MCF 10A (cell line): ENCODE measurements around the gene ECE1. TPM values are rescaled to one million over a fixed set of nuclear protein-coding genes. Genes with fewer than 3 reads are reported as not detected.
A peak's percentile ranks its signal among the peaks of the same experiment; 100 is the strongest.

Source experiments
- BruUV-seq: library from RNA; stranded (reverse); fragments of 400-500 nt; replicated peaks from 2 replicates; lab custom pipeline; 2021; lab: Mats Ljungman, UMichigan
- CTCF ChIA-PET: fragments of 300-600 bp; sonication (Branson Sonifier 250); formaldehyde crosslinking; extraction: SDS; loops from one replicate; lab custom pipeline; 2021; ENCODE audit warnings: antibody characterized with exemption, inconsistent platforms; lab: Yijun Ruan, JAX
- POLR2A ChIA-PET: fragments of 300-600, 350-650 bp; sonication (Branson Sonifier 250); formaldehyde crosslinking; extraction: SDS; loops from one replicate; lab custom pipeline; 2020; ENCODE audit warnings: antibody characterized with exemption, inconsistent platforms; lab: Yijun Ruan, JAX
- DNase-seq: peaks from one replicate; pipeline ENCODE4 v3.0.0-alpha.2; 2018; ENCODE audit not compliant: unreplicated experiment
- H3K27ac Mint-ChIP-seq: one replicate; pipeline ENCODE4 v1.8.0; 2022; ENCODE audit warnings: mild to moderate bottlenecking, low read depth, mixed read lengths; ENCODE audit not compliant: unreplicated experiment
- H3K27me3 Mint-ChIP-seq: one replicate; pipeline ENCODE4 v1.8.0; 2022; ENCODE audit warnings: mixed read lengths; ENCODE audit not compliant: insufficient read depth, unreplicated experiment
- H3K36me3 Mint-ChIP-seq: one replicate; pipeline ENCODE4 v1.8.0; 2022; ENCODE audit warnings: mild to moderate bottlenecking, moderate library complexity, mixed read lengths; ENCODE audit not compliant: insufficient read depth, unreplicated experiment
- H3K4me1 Mint-ChIP-seq: one replicate; pipeline ENCODE4 v1.8.0; 2022; ENCODE audit warnings: mixed read lengths; ENCODE audit not compliant: insufficient read depth, unreplicated experiment
- H3K4me3 Mint-ChIP-seq: one replicate; pipeline ENCODE4 v1.8.0; 2022; ENCODE audit warnings: mild to moderate bottlenecking, moderate library complexity, mixed read lengths; ENCODE audit not compliant: unreplicated experiment
- H3K9me3 Mint-ChIP-seq: one replicate; pipeline ENCODE4 v1.8.0; 2022; ENCODE audit warnings: mixed read lengths; ENCODE audit not compliant: unreplicated experiment
- intact Hi-C: fragments of 100-400 bp; cut with micrococcal nuclease; formaldehyde crosslinking; loops from 2 replicates; pipeline ENCODE4 v1.14.1; 2022
- total RNA-seq: library from RNA; stranded (reverse); gene quantifications from 2 replicates; pipeline ENCODE4 v1.2.3, GENCODE V29; 2022
- TF ChIP-seq, protein P1 (sequence below): fragments of 200-600 bp; IDR thresholded peaks from one replicate; pipeline ENCODE4 v1.8.0; 2022; ENCODE audit warnings: antibody characterized with exemption, mild to moderate bottlenecking; ENCODE audit not compliant: unreplicated experiment

ECE1 gene
- total RNA-seq, 1 experiment from 2014 or later = 40.0 TPM

- H3K4me3 Mint-ChIP-seq = peak overlapping the region; percentile 5
Measured at GRCh38 chr1:21251773-21252471, 38.3 kb downstream of the ECE1 start.

GRCh38 chr1:21249940-21250493, 40.2 kb downstream of the ECE1 start:
- no peak overlapping the region for H3K27ac Mint-ChIP-seq
- POLR2A ChIA-PET = no interaction called here
- TF ChIP-seq, protein P1, sequence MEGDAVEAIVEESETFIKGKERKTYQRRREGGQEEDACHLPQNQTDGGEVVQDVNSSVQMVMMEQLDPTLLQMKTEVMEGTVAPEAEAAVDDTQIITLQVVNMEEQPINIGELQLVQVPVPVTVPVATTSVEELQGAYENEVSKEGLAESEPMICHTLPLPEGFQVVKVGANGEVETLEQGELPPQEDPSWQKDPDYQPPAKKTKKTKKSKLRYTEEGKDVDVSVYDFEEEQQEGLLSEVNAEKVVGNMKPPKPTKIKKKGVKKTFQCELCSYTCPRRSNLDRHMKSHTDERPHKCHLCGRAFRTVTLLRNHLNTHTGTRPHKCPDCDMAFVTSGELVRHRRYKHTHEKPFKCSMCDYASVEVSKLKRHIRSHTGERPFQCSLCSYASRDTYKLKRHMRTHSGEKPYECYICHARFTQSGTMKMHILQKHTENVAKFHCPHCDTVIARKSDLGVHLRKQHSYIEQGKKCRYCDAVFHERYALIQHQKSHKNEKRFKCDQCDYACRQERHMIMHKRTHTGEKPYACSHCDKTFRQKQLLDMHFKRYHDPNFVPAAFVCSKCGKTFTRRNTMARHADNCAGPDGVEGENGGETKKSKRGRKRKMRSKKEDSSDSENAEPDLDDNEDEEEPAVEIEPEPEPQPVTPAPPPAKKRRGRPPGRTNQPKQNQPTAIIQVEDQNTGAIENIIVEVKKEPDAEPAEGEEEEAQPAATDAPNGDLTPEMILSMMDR = no peak

More at GRCh38 chr1:21251773-21252471, 38.3 kb downstream of the ECE1 start:
- ChIA-PET POLR2A (interaction anchor here (0.5 to 1.5 kb wide), 15 partner anchors 10 to 465 kb away, joined by 3 to 10 read pairs (median 4); partner anchors contain the start of genes ECE1 and HP1BP3), CTCF (interaction anchor here (0.6 to 8.6 kb wide), 12 partner anchors 10 to 408 kb away, joined by 3 to 180 read pairs (median 4); no protein-coding TSS in a partner anchor)
- intact Hi-C loops = loop anchor here (10.0 kb wide), 1 partner anchor 343 kb away; no protein-coding TSS in a partner anchor
- TF ChIP-seq, protein P1 = no peak
- BruUV-seq = no TSS peak
- H3K9me3 Mint-ChIP-seq = no peaks in the 10 kb centered on the region
- H3K36me3 Mint-ChIP-seq = peaks cover 24% of the 10 kb centered on the region
- peak; percentile 88 for DNase-seq
- peak overlapping the region; percentile 96 for H3K27ac Mint-ChIP-seq
- H3K27me3 Mint-ChIP-seq = no peaks in the 10 kb centered on the region
- peaks cover 12% of the 10 kb centered on the region for H3K4me1 Mint-ChIP-seq

DNA sequence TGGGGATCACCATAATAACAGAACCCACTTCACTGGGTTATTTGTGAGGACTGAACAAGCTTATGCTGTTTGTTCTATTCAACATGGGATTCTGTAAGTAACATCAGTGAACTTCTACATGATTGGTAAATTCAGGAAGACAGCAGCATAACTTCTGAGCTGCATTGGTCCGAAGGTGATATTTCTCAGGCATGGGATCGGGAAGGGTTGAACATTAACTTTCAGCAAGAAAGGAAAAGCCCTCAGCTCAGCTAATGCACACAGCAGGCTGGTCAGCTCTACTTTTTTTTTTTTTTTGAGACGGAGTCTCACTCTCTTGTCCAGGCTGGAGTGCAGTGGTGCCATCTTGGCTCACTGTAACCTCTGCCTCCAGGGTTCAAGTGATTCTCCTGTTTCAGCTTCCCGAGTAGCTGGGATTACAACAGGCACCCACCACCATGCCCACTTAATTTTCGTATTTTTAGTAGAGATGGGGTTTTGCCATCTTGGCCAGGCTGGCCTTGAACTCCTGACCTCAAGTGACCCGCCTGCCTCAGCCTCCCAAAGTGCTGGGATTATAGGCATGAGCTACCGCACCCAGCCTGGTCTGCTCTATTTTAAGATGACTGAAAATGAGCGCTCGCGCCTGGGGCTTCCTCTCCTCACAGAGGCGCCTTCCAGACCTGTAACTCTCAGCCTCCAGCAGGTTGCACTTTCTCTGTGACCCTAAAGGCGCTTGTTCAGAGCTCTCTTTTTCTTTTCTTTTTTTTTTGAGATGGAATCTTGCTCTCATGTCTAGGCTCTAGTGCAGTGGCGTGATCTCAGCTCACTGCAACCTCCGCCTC, 42.2 kb downstream of the ECE1 start:
- Mint-ChIP-seq H3K27me3 (no peaks in the 10 kb centered on the region), H3K27ac (no peak overlapping the region), H3K36me3 (peaks cover 7% of the 10 kb centered on the region), H3K4me1 (peaks cover 12% of the 10 kb centered on the region), H3K4me3 (no peak overlapping the region), H3K9me3 (no peaks in the 10 kb centered on the region)
- TF ChIP-seq, protein P1 = no peak
- POLR2A ChIA-PET = interaction anchor here (1.4 kb wide), 1 partner anchor 73 kb away, joined by 3 read pairs; no protein-coding TSS in a partner anchor
- DNase-seq = no peak
- BruUV-seq = no TSS peak
- CTCF ChIA-PET = interaction anchor here (0.9 to 2.8 kb wide), 6 partner anchors 13 to 123 kb away, joined by 3 to 31 read pairs (median 6); no protein-coding TSS in a partner anchor
- intact Hi-C loops = no loop called here

More at GRCh38 chr1:21249940-21250493, 40.2 kb downstream of the ECE1 start:
- Mint-ChIP-seq H3K36me3 (peaks cover 12% of the 10 kb centered on the region), H3K4me1 (peaks cover 12% of the 10 kb centered on the region), H3K9me3 (no peaks in the 10 kb centered on the region), H3K4me3 (no peak overlapping the region), H3K27me3 (no peaks in the 10 kb centered on the region)
- DNase-seq = no peak
- intact Hi-C loops = loop anchor here (10.0 kb wide), 1 partner anchor 345 kb away; no protein-coding TSS in a partner anchor
- no TSS peak for BruUV-seq
- CTCF ChIA-PET = interaction anchor here (0.6 to 2.8 kb wide), 3 partner anchors 18 to 682 kb away, joined by 3 to 31 read pairs (median 4); no protein-coding TSS in a partner anchor
